ENCODE results near the gene TMEM178B.

The TMEM178B gene

GRCh38 chr7:141431711-141432110 is 357.8 kb downstream of the TMEM178B start:
- no peak for DNase-seq (ENCODE audit: low read depth)

- DNase-seq (ENCODE audit: low read depth): no peak
Measured at GRCh38 chr7:141433698-141434097, 359.8 kb downstream of the TMEM178B start.

DNA sequence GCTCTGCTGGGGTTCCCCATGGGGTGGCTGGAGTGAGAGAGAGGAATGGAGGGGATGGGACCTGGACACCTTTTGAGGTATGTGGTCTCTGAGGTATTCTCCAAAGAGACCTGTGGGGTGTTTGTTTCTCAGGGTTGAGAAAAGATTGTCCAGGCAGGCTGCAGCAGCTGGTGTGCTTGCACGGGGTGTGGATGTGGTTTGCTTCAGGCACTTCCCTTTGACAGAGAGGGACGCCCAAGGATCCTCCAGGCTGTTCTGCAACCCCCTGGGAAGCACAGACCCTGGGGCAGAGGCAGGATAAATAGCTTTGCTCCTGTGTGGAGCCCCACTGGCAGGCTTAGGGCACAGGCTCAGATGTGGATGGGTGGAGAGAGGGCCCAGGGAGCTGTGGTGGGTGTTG is 362.3 kb downstream of the TMEM178B start:
- DNase-seq (ENCODE audit: low read depth): no peak

- DNase-seq (ENCODE audit: low read depth): no peak
Measured at GRCh38 chr7:141436575-141437075, 362.8 kb downstream of the TMEM178B start.

GRCh38 chr7:141439164-141439563 is 365.3 kb downstream of the TMEM178B start:
- no peak for DNase-seq (ENCODE audit: low read depth)

- DNase-seq (ENCODE audit: low read depth): no peak
Measured at GRCh38 chr7:141439776-141440175, 365.9 kb downstream of the TMEM178B start.

- no peak for DNase-seq (ENCODE audit: low read depth)
Measured at GRCh38 chr7:141441837-141442627, 368.2 kb downstream of the TMEM178B start.

GRCh38 chr7:141442781-141443180 is 368.9 kb downstream of the TMEM178B start:
- no peak for DNase-seq (ENCODE audit: low read depth)

GRCh38 chr7:141444961-141445360 is 371.1 kb downstream of the TMEM178B start:
- no peak for DNase-seq (ENCODE audit: low read depth)

GRCh38 chr7:141451232-141451631 is 377.4 kb downstream of the TMEM178B start:
- no peak for DNase-seq (ENCODE audit: low read depth)

GRCh38 chr7:141452911-141453310 is 379.0 kb downstream of the TMEM178B start:
- DNase-seq (ENCODE audit: low read depth): no peak

- no peak for DNase-seq (ENCODE audit: low read depth)
Measured at GRCh38 chr7:141454338-141454737, 380.5 kb downstream of the TMEM178B start.

GRCh38 chr7:141455723-141456122 is 381.9 kb downstream of the TMEM178B start:
- no peak for DNase-seq (ENCODE audit: low read depth)

DNA sequence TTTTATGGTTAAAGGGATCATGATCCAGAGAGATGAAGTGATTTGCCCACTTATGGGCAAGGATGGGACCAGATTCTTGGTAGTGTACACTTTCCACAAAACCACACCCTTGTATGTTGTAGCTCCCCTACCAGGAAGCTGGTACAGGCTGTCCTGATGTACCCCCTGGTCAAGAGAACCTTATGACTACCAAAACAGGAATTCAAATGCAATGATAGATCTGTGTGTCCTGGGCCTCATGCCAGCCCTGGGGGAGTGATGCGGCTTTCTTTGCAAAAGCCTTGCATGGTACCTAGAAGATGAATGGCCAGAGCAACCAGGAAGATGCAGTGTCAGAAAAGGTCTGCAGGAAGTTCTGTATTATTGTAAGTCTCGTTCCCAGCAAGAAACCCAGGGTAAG is 382.4 kb downstream of the TMEM178B start:
- DNase-seq (ENCODE audit: low read depth): no peak

DNA sequence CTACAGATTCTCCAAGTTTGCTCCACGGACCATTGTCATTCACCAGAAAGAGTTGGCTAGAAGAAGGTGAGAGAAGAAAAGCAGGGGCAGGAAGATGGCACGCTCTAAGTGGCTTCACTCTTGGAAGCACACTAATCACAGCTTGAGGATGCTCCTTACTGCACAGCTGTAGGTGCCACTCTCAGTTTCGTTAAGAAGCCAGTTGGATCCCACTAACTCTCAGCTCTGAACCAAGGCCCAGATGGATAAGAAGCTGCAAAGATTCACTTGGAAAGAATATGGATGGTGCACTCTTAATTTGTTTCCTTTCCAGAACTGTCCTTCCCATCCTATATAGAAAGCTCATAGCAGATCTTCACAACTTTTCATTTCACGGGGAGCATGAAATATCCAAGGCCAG is 382.8 kb downstream of the TMEM178B start:
- no peak for DNase-seq (ENCODE audit: low read depth)

- DNase-seq (ENCODE audit: low read depth): no peak
Measured at GRCh38 chr7:141460781-141461715, 387.2 kb downstream of the TMEM178B start.

GRCh38 chr7:141461924-141462323 is 388.1 kb downstream of the TMEM178B start:
- no peak for DNase-seq (ENCODE audit: low read depth)

DNA sequence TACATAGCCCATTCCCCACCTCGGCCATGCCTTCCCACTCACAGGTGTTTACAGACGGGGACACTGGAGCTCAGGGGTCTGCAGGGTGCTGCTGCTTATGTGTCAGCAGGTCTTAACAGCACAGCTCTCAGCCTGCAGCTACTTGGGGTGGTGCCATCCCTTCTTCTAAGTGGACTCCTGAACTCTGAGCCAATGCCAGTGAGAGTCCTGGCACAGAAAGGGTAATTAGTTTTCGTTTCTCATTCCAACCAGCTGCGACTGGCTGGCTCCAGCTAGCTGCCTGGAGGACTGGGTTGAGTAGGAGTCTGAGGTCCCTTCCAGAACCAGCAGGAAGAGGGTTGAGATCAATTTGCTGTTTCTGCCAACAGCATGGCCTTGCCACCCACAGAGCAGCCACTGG is 389.1 kb downstream of the TMEM178B start:
- no peak for DNase-seq (ENCODE audit: low read depth)

GRCh38 chr7:141463986-141464385 is 390.1 kb downstream of the TMEM178B start:
- DNase-seq (ENCODE audit: low read depth): no peak

- no peak for DNase-seq (ENCODE audit: low read depth)
Measured at GRCh38 chr7:141464551-141464950, 390.7 kb downstream of the TMEM178B start.

DNA sequence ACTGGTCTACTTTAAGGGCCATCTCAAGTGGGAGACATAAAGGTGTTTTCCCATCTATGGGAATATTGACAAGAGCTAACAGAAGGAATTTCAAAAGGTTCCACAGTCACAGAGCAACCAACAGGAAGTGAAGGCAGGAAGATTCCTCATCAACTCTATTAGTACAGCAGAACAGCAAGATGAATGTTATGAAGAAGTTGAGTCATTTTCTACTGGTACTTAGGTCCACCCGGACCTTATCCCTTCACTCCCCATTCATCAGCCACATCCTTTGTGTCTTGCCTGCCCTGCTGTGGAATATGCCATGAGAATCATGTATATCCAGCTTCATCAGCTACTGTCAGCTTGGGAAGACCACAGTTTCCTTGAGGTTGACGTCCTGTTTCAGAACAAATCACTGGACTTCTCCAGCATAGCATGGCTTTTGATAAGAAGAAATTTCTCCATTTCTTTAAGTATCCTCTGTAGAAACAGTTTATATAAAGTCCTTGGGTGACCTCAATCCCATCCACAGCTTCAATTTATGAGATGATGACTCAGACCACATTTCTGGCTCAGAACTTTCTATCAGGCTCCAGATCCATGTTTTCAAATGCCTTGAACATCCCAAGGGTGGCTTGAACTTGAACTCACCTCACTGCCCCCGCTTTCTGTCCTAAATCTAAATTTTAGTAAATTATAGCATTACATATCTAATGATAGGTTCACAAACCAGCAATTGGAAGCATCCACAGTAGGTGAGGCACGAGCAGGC is 392.5 kb downstream of the TMEM178B start:
- no peak for DNase-seq (ENCODE audit: low read depth)

DNA sequence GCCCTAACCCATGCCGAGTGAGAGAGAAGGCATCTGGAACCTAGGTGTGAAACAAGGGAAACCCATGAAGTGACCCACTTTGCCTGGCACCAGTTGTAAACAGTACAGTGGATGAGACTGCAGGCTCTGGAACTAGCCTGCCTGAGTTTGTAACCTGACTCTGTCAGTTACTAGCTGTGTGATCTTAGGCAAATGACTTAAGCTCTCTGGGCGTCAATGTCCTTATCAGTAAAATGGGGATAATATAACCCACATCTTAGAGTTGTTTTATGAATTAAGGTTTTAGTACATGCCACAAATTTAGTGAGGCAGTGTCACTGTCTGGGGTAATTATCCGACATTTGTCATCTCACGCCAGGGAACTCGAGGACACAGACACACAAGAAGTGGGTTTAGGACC is 394.5 kb downstream of the TMEM178B start:
- DNase-seq (ENCODE audit: low read depth): no peak

Measured in activated T-cell treated with anti-CD3 and anti-CD28 coated beads for 24 hours (primary cell).